ENCODE data around the gene RASGRP3.
"Not testable (repeated sequence)": the region's sequence is repeated elsewhere in the genome, so short reads cannot be mapped to it uniquely, and the experiment has no call there.

RASGRP3 gene, protein sequence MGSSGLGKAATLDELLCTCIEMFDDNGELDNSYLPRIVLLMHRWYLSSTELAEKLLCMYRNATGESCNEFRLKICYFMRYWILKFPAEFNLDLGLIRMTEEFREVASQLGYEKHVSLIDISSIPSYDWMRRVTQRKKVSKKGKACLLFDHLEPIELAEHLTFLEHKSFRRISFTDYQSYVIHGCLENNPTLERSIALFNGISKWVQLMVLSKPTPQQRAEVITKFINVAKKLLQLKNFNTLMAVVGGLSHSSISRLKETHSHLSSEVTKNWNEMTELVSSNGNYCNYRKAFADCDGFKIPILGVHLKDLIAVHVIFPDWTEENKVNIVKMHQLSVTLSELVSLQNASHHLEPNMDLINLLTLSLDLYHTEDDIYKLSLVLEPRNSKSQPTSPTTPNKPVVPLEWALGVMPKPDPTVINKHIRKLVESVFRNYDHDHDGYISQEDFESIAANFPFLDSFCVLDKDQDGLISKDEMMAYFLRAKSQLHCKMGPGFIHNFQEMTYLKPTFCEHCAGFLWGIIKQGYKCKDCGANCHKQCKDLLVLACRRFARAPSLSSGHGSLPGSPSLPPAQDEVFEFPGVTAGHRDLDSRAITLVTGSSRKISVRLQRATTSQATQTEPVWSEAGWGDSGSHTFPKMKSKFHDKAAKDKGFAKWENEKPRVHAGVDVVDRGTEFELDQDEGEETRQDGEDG
- 12.0 to 27.1 reads per million in 2 donors for total RNA-seq

DNA sequence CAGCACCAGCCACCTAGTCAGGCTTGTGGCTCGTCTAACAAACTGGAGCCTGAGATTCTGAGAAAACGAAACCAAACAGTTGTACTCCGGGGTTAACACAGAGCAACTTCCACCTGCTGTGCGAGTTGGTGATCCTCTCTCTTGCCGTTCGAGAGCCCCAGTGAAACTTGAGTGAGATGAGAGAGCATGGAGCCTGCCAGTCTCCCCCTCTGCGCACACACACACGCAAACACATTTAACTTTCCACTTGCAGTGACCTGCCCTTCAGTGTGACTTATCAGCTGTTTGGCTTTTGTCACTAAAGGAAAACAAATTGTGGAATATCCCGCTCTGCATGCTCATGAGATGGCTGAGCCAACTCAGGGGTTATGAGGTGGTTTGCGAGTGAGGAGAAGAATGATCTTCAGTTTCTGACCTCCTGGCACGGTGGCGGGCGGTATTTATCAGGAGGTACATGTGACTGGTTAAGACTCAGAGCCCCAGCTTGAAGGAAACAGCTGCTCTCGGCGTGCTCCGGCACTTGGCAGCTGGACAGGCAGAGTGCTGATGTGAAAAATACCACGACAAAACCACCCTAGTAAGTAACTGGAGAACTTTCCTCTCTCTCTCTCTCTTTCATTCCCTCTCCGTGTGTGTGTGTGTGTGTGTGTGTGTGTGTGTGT lies at the start of gene RASGRP3:
RASGRP3 (plus strand) TSS at position 519 of the 662 bp plus-strand sequence. CDS start 38,488 bp downstream, outside the sequence.
- DNase-seq: peak; percentile 10

DNA sequence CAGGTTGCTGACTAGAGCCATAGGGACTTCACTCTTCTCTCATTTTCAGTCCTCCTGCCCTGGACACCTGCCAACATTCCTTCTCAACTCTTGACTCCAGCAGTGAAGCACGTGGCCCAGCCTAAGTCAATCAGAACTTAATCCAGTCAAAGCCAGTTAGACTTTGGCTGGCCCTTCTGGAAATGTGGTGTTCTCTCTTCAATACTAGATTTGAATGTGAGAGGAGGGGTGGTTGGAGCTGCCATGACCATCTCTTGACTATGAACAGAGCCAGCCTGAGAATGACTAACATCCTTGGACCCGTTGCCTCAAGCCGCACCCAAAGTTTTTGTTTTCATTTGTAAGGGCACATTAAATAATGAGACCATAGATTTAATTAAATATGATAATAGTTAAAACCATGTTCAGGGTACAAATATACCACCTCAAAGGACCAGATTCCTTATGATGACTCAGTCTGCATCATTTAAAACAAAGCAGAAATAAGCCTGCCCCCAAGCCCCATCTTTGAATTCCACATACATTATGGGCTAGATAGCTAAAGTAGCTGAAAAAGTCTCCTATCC lies 49.7 kb upstream of the RASGRP3 start:
- no peak for DNase-seq

DNA sequence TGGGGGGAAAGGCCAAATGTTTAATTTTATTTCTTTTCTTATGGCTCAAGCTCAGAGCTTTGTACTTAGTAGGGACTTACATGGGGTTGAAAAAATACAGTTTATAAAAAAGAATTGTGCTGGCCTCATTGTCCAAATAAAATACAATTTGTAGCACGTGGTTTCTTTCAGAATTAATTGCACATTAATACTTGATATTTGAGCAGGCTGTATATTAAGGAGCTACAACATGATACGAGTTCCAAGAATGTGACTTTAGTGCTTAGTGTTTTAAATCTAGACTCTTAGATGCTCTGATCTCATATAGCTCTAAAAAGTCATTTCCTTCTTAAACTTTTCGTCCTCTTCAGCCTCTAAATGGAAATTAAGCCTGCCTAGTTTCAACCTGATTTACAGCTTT lies 46.4 kb upstream of the RASGRP3 start:
- DNase-seq: no peak

DNA sequence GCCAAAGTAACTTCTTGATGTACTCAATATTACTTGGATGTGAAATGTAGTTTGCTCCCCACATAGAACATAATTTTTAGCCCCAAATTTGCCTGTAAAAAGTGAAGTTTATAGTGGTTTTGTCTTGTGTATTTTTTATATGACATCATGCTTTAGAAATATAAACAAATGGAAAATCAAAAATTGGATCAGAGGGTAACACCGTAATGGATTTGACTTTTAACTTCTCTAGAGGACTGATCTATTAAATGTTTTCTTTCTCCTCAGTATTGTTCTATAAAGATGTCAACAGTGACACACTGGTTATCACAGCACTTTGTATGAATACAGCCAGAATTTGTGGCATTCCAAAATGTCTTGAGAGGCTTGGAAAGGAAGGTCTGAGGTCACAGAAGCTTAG lies 45.6 kb upstream of the RASGRP3 start:
- DNase-seq: no peak

DNA sequence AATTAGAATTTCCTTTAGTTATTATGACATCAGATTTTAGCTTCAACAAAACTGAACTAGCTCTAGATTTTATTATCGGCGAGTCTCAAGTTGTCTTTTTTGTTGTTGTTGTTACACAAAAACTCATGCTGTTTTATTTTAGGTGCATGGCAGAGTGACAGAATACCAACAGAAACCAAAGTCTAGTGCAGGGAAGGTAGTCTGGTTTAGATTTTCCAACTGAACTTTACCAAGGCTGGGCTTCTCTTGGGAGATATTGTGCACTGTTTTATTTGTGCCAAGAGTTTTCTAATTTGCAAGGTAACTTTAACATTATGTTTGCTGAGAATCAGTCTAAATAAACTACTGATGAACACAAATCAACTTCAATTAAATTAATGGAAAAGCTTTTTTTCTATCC lies 43.6 kb upstream of the RASGRP3 start:
- DNase-seq: no peak

DNA sequence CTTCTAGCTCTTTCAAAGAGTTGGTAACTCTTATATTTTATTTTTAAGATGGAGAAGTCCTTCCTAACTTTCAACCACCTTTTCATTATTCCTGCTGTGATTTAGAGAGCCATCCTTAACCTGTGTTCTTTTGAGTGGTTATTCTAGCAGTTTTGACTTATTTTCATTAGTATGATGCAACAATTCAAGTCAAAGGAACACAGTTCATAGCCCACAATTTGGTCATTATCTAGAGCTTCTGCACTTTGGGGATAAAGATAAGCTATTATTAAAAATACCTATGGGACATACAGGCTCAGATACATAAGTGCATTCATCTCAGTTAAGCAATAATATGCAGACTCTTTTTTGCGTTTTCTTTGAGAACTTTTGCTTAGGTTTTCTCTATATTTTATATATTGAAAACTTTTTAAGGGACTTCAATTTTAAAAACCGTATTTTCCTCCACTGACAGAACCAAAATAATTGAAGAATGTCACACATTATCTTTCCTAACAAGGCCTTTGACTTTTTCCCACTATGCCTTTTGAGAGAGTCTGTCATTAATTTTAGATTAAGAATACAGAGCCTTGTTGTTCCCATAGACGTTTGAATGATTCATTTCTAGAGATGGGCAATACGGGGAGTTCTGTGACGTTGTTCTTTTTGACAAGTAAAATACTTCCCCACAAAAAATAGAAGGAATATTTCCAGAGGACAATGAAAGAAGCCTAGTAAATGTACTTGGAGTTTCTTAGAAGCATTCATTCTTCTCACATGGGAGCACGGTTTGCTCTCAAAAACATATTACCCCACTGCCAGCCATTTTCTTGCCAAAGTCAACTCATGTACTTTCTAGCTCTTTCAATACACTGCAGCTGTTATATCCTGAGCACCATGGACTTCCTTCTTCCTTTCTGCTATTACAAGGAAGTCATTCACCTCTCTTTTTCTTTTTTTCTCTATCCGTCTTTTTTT lies 42.9 kb upstream of the RASGRP3 start:
- no peak for DNase-seq

DNA sequence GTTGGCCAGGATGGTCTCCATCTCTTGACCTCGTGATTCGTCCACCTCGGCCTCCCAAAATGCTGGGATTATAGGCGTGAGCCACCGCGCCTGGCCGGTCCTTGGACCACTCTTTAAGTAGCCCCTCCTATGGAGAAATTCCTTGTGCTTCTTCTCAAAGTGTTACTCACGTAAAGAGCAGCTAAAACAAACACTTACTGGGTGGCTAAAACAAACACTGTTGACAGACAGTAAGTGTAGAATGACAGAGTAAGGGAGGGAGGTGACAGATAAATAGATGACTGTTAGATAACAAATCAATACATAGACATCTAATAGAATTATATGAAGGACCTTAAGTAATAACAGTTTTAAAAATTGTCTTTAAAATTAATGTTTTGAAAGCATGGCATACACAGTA lies 40.9 kb upstream of the RASGRP3 start:
- DNase-seq: no peak

DNA sequence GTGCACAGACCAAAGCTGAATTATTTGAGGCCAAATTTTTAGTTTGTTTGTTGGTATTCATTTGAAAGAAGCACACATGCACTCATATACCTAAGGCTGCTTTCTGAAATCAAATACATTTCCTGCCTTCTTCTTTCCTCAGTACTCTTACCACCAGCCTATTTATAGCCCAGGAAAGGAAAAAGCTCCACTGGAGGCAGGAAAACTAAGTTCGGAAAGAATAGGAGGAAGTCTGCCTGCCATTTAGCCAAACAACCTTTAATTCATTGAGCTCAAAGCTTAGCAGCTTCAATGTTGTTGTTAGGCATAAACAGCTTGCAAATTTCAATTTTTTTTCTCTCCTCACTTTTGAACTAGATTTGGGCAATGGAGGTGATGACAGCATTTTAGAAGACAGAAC lies 40.4 kb upstream of the RASGRP3 start:
- DNase-seq: no peak

DNA sequence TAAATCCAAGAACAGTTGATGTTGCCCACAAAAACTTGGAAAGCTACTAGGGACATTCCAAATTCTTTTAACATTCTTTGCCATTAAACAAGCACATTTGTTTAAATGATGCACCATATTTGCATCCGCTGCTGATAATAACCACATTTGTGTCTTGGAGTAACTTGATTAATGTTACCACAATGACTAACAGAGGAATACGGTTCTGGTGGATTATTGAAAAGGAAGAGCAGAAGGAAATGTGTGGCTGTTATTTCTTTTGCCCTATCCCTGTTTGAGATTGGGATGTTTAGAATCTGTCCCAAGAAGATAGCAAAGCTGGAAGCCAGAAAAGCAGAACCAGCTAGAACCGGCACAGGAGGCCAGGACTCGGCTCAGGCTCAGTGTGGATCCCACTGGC lies 39.2 kb upstream of the RASGRP3 start:
- DNase-seq: no peak

DNA sequence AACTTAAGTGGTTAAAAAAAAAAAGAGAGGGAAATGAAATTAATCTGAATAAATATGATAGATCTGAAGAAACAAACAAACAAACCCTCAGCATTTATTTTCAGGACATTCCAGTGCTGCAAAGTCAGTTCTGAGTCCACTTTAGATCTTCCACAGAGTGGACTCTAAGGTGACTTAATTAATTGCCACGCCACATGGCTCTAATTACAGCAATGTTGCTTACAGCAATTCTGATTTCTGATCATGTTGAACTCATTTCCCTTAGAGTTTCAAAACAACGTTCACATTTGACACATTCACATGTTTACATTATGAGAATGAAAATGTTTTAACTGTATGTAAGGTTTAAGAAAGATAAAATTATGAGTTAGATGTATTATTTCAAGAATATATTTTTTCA lies 38.6 kb upstream of the RASGRP3 start:
- DNase-seq: no peak

DNA sequence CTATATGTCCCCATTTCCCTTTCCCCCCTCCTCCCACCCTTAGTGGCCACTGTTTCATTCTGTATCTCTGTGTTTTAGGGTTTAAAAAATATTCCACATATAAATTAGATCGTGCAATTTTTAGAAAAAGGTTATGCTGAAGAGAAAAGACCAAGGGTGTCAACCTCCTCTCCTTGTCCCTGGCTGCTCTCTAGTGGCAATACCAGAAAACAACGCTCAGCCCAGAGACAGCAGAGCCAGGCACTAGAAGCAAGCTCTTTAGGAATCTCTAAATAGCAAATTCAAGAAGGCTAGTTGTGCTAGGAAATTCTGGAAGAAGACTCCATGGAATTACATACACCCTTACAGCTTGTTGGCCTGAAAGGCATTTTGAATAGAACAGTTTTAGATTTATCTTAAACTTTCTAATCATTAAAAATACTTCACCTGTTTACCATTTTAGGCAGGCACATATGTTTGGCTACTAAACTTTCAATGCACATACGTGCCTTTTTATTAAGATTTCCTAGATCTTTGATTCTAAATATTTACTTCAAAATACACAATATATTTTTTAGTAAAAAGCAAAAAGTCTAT lies 35.1 kb upstream of the RASGRP3 start:
- DNase-seq: no peak

DNA sequence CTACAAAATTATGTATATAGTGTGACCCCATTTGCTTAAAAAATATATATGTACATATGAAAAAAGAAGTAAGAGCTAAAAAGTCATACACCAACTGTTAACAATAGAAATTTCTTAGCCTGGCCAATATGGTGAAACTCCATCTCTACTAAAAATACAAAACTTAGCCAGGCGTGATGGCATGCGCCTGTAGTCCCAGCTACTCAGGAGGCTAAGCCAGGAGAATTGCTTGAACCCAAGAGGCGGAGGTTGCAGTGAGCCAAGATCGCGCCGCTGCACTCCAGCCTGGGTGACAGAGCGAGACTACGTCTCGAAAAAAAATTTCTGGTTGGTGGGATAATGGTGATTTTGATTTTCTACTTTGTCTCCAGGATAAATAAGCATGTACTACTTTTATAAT lies 34.4 kb upstream of the RASGRP3 start:
- not testable (repeated sequence) for DNase-seq

DNA sequence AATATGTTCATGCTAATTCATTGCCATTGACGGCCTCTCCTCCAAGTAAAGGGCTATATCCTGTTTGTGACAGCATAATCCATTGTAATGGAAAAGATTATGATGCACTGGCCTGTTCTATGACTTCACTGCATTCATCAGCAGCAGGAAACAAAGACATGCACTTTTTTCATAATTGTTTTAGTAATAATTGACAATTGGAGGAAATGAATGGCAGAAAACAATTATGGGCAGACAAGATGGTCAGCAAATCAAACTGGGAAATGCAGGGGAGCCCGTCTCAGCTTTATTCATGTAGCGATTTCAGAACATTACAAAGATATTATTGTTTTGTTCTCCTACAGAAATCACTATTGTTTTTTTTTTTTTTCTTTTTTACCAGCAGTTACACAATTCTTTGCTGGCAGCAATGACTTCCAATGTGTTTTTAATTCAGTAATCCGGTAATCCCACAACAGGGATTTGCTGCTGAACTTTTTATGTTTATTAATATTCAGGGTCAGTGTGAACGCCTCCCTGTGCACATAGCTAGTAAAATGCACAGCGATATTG lies 33.8 kb upstream of the RASGRP3 start:
- DNase-seq: no peak

DNA sequence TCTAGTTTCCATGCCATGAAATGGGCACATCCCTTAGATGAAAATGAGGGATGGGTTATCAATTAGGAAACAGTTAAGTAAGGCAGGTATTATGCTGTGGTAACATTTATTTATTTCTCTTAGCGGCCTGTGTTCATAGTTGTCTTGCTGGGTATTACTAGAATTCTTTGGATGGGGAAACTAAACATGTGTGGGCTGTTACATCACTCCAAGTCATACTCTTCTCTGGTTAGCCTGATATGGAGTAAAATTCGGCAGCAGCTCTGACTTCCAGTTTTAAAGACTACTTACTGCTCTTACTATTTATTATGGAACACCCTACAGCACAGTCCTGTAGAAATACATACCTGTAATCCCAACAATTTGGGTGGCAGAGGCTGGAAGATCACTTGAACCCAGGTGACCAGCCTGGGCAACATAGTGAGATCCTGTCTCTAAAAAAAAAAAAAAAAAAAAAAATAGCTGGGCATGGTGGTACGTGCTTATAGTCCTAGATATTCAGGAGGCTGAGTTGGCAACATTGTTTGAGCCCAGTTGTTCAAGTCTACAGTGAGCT lies 33.1 kb upstream of the RASGRP3 start:
- DNase-seq: no peak

DNA sequence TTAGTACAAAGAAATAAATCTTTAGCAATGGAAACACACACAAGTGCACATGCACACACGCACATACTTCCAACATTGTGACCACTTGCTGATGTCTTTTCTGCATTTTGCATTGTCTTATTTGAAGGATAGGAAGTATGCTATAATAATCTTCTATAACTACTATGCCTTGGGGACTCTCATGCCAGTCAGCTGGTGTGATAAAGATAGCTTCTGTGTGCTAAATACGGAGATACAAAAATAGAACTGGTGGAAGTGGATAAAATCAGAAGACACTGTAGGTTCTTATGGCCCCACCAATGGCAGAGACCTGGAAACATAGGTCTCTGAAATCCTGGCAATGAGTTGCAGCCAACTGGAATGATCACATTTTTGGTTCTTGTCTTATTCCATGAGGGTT lies 31.5 kb upstream of the RASGRP3 start:
- no peak for DNase-seq

DNA sequence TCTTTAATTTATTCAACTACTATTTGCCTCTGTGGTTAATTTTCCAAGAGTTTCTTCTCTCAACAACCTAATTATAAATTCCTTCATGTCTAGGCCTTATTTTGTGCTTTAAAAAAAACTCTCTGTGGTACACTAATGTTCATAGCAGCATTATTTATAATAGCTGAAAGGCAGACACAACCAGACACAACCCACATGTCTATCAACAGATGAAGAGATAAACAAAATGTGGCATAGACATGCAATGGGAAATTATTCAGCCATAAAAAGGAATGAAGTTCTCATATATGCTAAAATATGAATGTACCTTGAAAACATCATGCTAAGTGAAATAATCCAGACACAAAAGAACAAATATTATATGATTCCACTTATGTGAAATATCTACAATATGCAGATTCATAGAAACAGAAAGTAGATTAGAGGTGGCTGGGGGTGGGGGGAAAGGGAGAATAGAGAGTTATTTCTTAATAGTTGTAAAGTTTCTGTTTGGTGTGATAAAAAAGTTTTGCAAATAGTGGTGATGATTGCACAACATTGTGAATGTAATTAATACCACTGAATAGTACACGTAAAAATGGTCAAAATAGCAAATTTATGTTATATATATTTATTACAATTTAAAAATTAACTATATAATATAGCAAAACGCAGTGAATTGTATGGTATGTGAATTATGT lies 28.1 kb upstream of the RASGRP3 start:
- DNase-seq: no peak

DNA sequence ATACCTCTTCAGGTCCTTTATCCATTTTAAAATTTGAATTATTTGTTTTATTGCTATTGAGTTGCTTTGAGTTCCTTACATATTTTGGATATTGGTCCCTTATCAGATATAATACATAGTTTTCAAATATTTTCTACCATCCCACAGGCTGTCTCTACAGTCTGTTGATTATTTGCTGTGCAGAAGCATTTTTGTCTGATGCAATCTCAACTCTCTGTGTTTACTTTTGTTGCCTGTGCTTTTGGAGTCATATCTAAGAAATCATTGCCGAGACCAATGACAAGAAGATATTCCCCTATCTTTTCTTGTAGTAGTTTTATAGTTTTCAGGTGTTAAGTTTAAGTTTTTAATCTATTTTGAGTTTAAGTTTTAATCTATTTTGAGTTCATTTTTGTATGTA lies 25.2 kb upstream of the RASGRP3 start:
- DNase-seq: no peak

DNA sequence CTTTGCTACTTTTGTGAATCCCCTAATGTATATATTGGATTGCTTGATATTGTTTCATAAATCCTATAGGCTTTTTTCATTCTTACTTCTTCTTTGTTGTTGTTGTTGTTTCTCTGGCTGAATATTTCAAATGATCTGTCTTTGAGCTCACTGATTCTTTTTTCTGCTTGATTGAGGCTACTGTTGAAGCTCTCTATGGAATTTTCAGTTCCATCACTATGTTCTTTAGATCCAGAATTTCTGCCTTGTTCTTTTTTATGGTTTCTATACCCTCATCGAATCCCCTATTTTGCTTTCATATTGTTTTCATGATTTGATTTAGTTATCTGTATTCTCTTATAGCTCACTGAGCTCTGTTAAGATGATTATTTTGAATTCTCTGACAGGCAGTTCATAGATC lies 24.6 kb upstream of the RASGRP3 start:
- no peak for DNase-seq

DNA sequence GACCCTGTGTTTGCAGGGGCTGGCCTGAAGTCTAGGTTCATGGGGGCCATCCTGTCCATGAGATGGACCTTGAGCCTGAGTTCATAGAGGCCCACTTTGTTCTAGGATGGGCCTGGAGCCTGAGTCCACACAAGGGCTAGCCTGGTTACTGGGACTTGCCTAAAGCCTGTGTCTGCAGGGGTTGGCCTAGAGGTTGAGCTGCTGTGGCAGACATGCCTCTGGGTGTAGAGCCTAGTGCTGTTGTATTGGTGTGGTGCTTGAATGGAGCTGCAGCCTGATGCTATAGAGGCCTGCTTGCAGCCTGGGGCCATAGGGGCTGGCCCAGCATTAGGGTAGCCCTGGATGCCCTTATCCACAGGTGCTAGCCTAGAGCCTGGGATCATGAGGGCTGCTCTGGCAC lies 23.9 kb upstream of the RASGRP3 start:
- no peak for DNase-seq

DNA sequence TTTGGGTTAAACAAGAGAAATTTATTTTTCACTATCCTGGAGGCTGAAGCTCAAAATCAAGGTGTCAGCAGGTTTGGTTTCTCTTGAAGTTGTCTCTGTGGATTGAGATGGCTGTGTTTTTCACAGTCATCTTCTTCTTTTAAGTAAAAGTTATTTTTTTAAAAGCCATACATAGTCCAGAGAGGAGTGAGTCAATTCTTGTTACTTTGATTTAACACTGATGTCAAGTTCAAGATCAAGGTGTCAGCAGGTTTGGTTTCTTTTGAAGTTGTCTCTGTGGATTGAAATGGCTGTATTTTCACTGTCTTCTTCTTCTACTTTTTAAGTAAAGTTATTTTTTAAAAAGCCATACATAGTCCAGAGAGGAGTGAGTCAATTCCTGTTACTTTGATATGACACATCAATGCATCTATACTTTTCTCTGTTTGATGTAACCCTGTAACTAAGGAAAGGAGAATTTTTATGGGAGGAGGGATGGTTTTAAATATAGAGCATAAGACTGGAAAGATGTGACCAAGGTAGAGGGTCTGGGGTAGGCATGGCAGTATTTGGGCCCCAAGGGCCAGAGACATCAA lies 22.5 kb upstream of the RASGRP3 start:
- no peak for DNase-seq

Data from activated gamma-delta T cell (primary cell).